Activated B cell treated with CpG ODN at 0.5 μM for 24 hours (primary cell): ENCODE results near the gene GAB3. TPM values are rescaled to one million over a fixed set of nuclear protein-coding genes. Genes with fewer than 3 reads are reported as not detected.

Experiments used
- ATAC-seq: fragments of 200-7000 bp; cut with Tn5 transposase; one replicate; pipeline ENCODE4 v1.10.0; 2021; ENCODE audit warnings: low read depth, mild to moderate bottlenecking, moderate library complexity
- CTCF ChIA-PET: fragments of 350-600 bp; sonication (Branson Sonifier 250); formaldehyde crosslinking; loops from one replicate; lab custom pipeline; 2021; ENCODE audit warnings: antibody characterized with exemption; lab: Charles Lee
- POLR2A ChIA-PET: fragments of 350-600 bp; sonication (Branson Sonifier 250); formaldehyde crosslinking; loops from one replicate; lab custom pipeline; 2021; ENCODE audit warnings: antibody characterized with exemption; lab: Charles Lee
- DNase-seq: peaks from one replicate; pipeline ENCODE4 v3.0.0; 2022
- H3K27ac Mint-ChIP-seq: one replicate; pipeline ENCODE4 v1.8.0; 2020; ENCODE audit warnings: mixed read lengths
- H3K27me3 Mint-ChIP-seq: one replicate; pipeline ENCODE4 v1.8.0; 2021; ENCODE audit warnings: mixed read lengths
- H3K36me3 Mint-ChIP-seq: one replicate; pipeline ENCODE4 v1.8.0; 2021; ENCODE audit warnings: low read depth, mixed read lengths
- H3K4me1 Mint-ChIP-seq: one replicate; pipeline ENCODE4 v1.8.0; 2021; ENCODE audit warnings: mixed read lengths
- H3K4me3 Mint-ChIP-seq: one replicate; pipeline ENCODE4 v1.8.0; 2020; ENCODE audit warnings: mild to moderate bottlenecking, mixed read lengths
- H3K9me3 Mint-ChIP-seq: one replicate; pipeline ENCODE4 v1.8.0; 2020; ENCODE audit warnings: mixed read lengths
- CTCF ChIP-seq: fragments of 200-600 bp; IDR thresholded peaks from one replicate; pipeline ENCODE4 v1.8.0; 2022; ENCODE audit warnings: antibody characterized with exemption, mild to moderate bottlenecking
- intact Hi-C: fragments of 100-400 bp; cut with micrococcal nuclease; formaldehyde crosslinking; loops from one replicate; pipeline ENCODE4 v1.15.1; 2024
- total RNA-seq: library from RNA; stranded (reverse); gene quantifications from 2 replicates; pipeline ENCODE4 v1.2.3, GENCODE V29; 2022

The GAB3 gene
- total RNA-seq, 1 donor from 2014 or later: 7.1 TPM

GRCh38 chrX:154780968-154781367, 30.1 kb upstream of the GAB3 start:
- peaks cover 26% of the 10 kb centered on the region for H3K36me3 Mint-ChIP-seq
- no peaks in the 10 kb centered on the region for H3K27me3 Mint-ChIP-seq
- no peak overlapping the region for H3K4me3 Mint-ChIP-seq
- no peak for DNase-seq
- TF ChIP-seq CTCF: no peak
- H3K9me3 Mint-ChIP-seq: no peaks in the 10 kb centered on the region
- intact Hi-C loops: no loop called here
- no peak overlapping the region for H3K27ac Mint-ChIP-seq
- H3K4me1 Mint-ChIP-seq: peaks cover 8% of the 10 kb centered on the region
- CTCF ChIA-PET: no interaction called here
- POLR2A ChIA-PET: no interaction called here
- no peak for ATAC-seq

- Mint-ChIP-seq H3K9me3 (no peaks in the 10 kb centered on the region), H3K27ac (no peak overlapping the region), H3K27me3 (no peaks in the 10 kb centered on the region), H3K36me3 (peaks cover 39% of the 10 kb centered on the region), H3K4me1 (peaks cover 6% of the 10 kb centered on the region), H3K4me3 (no peak overlapping the region)
- DNase-seq: no peak
- intact Hi-C loops: no loop called here
- TF ChIP-seq CTCF: no peak
- CTCF ChIA-PET: no interaction called here
- POLR2A ChIA-PET: no interaction called here
- ATAC-seq: no peak
These were observed 28.4 kb upstream of the GAB3 start for GRCh38 chrX:154779261-154779660.

- no peaks in the 10 kb centered on the region for H3K27me3 Mint-ChIP-seq
- DNase-seq: no peak
- ChIA-PET CTCF (no interaction called here), POLR2A (no interaction called here)
- H3K4me1 Mint-ChIP-seq: no peaks in the 10 kb centered on the region
- ATAC-seq: no peak
- peaks cover 56% of the 10 kb centered on the region for H3K36me3 Mint-ChIP-seq
- intact Hi-C loops: no loop called here
- TF ChIP-seq CTCF: no peak
- no peak overlapping the region for H3K27ac Mint-ChIP-seq
- H3K9me3 Mint-ChIP-seq: no peaks in the 10 kb centered on the region
- no peak overlapping the region for H3K4me3 Mint-ChIP-seq
These were observed 25.9 kb upstream of the GAB3 start for GRCh38 chrX:154776753-154777152.

- no peak for DNase-seq
- intact Hi-C loops: no loop called here
- H3K4me3 Mint-ChIP-seq: no peak overlapping the region
- no peaks in the 10 kb centered on the region for H3K4me1 Mint-ChIP-seq
- no peaks in the 10 kb centered on the region for H3K27me3 Mint-ChIP-seq
- no peak for ATAC-seq
- H3K36me3 Mint-ChIP-seq: peaks cover 64% of the 10 kb centered on the region
- H3K9me3 Mint-ChIP-seq: no peaks in the 10 kb centered on the region
- no peak for TF ChIP-seq CTCF
- CTCF ChIA-PET: no interaction called here
- H3K27ac Mint-ChIP-seq: no peak overlapping the region
- POLR2A ChIA-PET: no interaction called here
These were observed 24.8 kb upstream of the GAB3 start for GRCh38 chrX:154775419-154776349.

GRCh38 chrX:154774622-154775021, 23.7 kb upstream of the GAB3 start:
- Mint-ChIP-seq H3K36me3 (peaks cover 70% of the 10 kb centered on the region), H3K27me3 (no peaks in the 10 kb centered on the region), H3K4me3 (no peak overlapping the region), H3K9me3 (no peaks in the 10 kb centered on the region), H3K27ac (no peak overlapping the region), H3K4me1 (no peaks in the 10 kb centered on the region)
- no peak for TF ChIP-seq CTCF
- intact Hi-C loops: no loop called here
- POLR2A ChIA-PET: no interaction called here
- ATAC-seq: no peak
- CTCF ChIA-PET: no interaction called here
- no peak for DNase-seq
